BJ (cell line): Measurements from ENCODE around the gene RABL2B. TPM values are rescaled to one million over a fixed set of nuclear protein-coding genes. Genes with fewer than 3 reads are reported as not detected.
A peak's percentile ranks its signal among the peaks of the same experiment; 100 is the strongest.

ENCODE experiments used
- CTCF ChIA-PET: fragments of 350-600 bp; formaldehyde crosslinking; extraction: SDS; loops from one replicate; lab custom pipeline; 2021; ENCODE audit warnings: antibody characterized with exemption, inconsistent platforms; lab: Yijun Ruan, JAX
- POLR2A ChIA-PET: fragments of 300-600 bp; sonication (Branson Sonifier 250); formaldehyde crosslinking; extraction: SDS; loops from one replicate; lab custom pipeline; 2021; ENCODE audit warnings: antibody characterized with exemption; lab: Charles Lee
- DNase-seq: peaks from one replicate; pipeline ENCODE4 v3.0.0-alpha.2; 2011; ENCODE audit warnings: low read depth
- H3K27me3 ChIP-seq: 2 replicates; pipeline ENCODE4 v1.6.0; 2011; ENCODE audit warnings: low read length; ENCODE audit not compliant: control insufficient read depth, insufficient read depth
- H3K36me3 ChIP-seq: 2 replicates; pipeline ENCODE4 v1.5.1; 2011; ENCODE audit warnings: low read length; ENCODE audit not compliant: control insufficient read depth, insufficient read depth
- H3K4me3 ChIP-seq: 2 replicates; pipeline ENCODE4 v1.5.1; 2011; ENCODE audit warnings: low read depth, mild to moderate bottlenecking, control low read depth, low read length
- polyA plus RNA-seq: library from polyadenylated mRNA; depleted of rRNA; stranded (reverse); fragments of >200 nt; gene quantifications from 2 replicates; pipeline ENCODE4 v1.2.3, GENCODE V29; 2011
- TF ChIP-seq, protein P1 (sequence below): IDR thresholded peaks from 2 replicates; pipeline ENCODE4 v1.5.1; 2011; ENCODE audit warnings: low read depth, mild to moderate bottlenecking, control low read depth, inconsistent platforms, low read length, moderate library complexity; ENCODE audit not compliant: insufficient read depth

RABL2B gene
- polyA plus RNA-seq, 1 experiment = 41.6 TPM

DNA sequence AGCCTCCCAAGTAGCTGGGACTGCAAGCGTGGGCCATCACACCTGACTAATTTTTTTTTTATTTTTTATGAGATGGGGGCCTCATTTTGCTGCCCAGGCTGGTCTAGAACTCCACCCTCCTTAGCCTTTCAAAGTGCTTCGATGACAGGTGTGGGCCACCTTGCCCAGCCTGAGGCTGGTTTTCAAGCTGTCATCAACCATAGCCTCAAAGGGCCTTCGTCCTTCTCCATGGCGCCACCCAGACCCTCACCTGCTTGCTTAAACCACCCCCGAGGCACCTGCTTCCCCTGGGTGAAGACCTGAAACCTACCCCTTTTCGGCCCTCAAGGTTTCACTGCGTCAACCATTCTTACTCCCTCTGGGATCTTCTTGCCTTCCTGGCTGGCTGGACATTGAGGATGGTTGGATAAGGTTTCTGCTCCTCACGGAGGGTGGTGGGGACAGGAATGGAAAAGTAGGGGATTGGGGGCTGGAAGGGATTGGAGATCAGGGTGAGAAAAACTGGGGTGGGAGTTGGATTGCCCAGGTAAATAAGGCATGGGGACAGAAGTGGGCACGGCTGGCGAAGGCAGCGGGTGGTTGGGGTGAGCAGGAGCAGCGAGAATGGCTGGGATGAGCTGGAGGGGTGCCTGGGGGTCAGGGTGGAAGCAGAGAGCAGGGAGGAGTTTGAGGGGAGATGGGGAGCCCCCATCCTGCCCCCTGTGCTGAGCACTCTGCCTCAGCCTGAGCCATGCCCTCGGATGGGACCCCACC lies 48.3 kb downstream of the RABL2B start:
- H3K36me3 ChIP-seq = no peaks in the 10 kb centered on the region
- H3K27me3 ChIP-seq = peaks cover 15% of the 10 kb centered on the region
- no peak overlapping the region for H3K4me3 ChIP-seq
- no peak for DNase-seq
- ChIA-PET POLR2A (no interaction called here), CTCF (no interaction called here)
- TF ChIP-seq, protein P1, sequence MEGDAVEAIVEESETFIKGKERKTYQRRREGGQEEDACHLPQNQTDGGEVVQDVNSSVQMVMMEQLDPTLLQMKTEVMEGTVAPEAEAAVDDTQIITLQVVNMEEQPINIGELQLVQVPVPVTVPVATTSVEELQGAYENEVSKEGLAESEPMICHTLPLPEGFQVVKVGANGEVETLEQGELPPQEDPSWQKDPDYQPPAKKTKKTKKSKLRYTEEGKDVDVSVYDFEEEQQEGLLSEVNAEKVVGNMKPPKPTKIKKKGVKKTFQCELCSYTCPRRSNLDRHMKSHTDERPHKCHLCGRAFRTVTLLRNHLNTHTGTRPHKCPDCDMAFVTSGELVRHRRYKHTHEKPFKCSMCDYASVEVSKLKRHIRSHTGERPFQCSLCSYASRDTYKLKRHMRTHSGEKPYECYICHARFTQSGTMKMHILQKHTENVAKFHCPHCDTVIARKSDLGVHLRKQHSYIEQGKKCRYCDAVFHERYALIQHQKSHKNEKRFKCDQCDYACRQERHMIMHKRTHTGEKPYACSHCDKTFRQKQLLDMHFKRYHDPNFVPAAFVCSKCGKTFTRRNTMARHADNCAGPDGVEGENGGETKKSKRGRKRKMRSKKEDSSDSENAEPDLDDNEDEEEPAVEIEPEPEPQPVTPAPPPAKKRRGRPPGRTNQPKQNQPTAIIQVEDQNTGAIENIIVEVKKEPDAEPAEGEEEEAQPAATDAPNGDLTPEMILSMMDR = no peak

DNA sequence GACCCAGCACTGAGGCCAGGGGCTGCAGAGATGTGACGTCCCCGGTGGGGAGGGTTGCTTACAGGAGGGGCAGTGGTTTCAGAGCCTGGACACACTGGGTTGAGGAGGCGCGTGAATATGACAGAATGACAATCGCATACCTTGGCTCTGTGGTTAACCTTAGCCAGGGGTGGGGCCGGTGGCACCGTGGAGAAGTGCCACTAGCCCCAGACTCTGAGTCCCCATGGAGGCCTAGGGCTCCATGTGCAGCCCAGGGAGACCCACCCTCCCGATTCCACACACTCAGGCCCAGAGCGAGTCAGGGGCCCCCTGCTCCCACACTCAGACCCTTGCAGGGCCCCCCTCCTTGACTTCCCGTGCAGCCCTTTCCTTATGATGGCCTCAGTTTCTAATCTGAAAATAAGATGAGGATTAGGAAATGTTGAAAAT lies 49.1 kb downstream of the RABL2B start:
- no peaks in the 10 kb centered on the region for H3K36me3 ChIP-seq
- POLR2A ChIA-PET = no interaction called here
- DNase-seq = no peak
- H3K4me3 ChIP-seq = no peak overlapping the region
- H3K27me3 ChIP-seq = peaks cover 14% of the 10 kb centered on the region
- TF ChIP-seq, protein P1 = no peak
- CTCF ChIA-PET = interaction anchor here (0.9 kb wide), 1 partner anchor 107 kb away, joined by 3 read pairs; no protein-coding TSS in a partner anchor

DNA sequence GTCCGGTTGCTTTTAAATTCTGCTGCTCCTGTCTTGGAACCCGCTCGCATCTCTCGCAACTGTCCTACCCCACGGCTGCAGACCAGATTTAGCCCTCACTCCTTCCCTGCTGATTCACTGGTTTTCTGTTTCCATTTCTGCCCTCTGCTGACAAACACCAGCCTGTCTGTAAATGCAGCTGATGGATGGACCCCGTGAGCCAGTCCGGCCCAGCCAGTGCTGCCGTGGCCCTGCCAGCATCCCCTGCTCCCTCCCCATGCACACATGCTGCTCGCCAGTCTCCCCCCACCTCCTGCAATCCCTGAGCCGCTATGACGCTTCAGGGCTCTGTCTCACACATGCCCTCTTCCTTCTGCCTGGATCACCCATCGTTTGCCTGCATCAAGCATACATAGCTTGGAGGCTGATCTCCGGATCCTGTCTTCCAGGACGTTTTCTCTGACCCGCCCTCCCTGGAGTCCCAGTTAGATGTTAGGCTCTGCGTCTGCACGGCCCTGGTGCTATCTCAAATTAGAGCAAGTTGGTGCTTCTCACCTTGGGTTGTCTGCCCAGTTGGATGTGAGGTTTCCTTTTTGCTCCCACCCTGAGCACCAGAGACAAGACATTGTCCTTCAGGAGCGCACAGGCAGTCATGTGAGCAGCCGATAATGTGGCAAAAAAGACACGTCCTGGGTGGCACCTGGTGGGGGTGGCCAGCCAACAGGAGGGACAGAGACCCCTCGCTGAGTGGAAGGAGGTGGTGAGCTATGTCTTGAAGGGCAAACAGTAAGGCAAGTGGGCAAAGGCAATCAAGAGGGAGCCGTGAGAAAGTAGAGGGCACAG lies 49.7 kb downstream of the RABL2B start:
- ChIA-PET CTCF (interaction anchor here (0.8 to 0.9 kb wide), 3 partner anchors 12 to 106 kb away, joined by 3 read pairs; no protein-coding TSS in a partner anchor), POLR2A (no interaction called here)

DNA sequence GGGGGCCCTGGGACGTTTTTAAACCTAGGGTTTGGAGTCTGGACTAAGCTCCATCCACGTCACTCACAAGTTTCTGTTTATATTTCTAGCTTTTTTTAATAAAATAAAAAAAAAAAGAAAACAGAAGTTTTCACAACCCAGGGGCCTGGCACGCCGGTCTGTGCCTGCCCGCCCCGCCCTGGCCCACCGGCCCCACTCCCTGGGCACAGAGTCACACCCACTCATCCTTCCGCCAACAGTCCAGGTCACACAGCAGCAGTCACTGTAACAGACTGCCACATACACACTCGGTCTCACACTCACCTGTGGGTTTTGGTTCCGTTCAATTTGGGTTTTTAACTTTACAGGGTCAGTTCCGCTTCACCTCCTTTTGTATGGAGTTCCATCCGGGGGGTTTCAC lies 50.8 kb downstream of the RABL2B start:
- CTCF ChIA-PET = interaction anchor here (0.6 kb wide), 1 partner anchor 25 kb away, joined by 3 read pairs; no protein-coding TSS in a partner anchor
- H3K36me3 ChIP-seq = no peaks in the 10 kb centered on the region
- H3K4me3 ChIP-seq = no peak overlapping the region
- DNase-seq = no peak
- POLR2A ChIA-PET = no interaction called here
- H3K27me3 ChIP-seq = peaks cover 7% of the 10 kb centered on the region
- TF ChIP-seq, protein P1 = no peak

More for the DNA sequence above, 49.7 kb downstream of the RABL2B start:
- no peak for DNase-seq
- H3K4me3 ChIP-seq = no peak overlapping the region
- TF ChIP-seq, protein P1 = peak; percentile 15; the same call in 1 of the 2 replicates
- H3K27me3 ChIP-seq = peaks cover 13% of the 10 kb centered on the region
- no peaks in the 10 kb centered on the region for H3K36me3 ChIP-seq
